GM21367 (cell line): ENCODE results near the gene PDE6G.

ENCODE experiments used
- ATAC-seq: cut with Tn5 transposase; IDR thresholded peaks from one replicate; pipeline ENCODE4 v1.9.1; 2021; ENCODE audit not compliant: unreplicated experiment

PDE6G gene

DNA sequence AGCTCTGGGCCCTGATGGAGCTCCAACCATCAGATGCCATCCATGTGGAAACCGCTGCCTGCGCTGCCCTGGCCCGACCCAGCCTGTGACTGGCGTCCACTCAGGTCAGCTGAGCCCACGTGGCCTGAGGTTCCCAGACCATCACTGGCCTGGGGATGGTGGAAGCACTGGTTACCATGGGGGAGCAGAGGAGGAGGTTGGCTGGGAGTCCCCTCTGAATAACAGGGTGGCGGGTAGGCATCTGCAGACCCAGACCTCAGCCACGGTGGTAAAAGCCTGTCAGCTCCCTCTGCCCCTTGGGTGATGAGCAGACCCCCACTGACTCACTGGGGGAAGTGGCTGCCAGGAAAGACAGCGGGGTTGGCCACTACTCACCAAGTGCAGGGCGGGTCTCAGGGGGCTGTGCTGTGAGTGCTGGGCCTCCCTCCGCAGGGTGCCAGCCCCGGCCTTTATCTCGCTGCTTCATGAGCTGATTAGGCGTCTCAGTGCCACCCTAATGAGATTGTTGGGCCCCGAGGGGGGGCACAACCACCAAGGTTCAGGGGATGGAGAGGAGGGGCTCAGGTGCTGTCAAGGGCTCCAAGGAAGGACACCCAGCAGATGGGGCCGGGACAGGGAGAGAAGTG is at the start of gene PDE6G:
TSS of gene PDE6G (minus strand) at position 425 of the 626 bp plus-strand sequence. CDS start 3,237 bp downstream, outside the sequence.
- ATAC-seq = no peak

DNA sequence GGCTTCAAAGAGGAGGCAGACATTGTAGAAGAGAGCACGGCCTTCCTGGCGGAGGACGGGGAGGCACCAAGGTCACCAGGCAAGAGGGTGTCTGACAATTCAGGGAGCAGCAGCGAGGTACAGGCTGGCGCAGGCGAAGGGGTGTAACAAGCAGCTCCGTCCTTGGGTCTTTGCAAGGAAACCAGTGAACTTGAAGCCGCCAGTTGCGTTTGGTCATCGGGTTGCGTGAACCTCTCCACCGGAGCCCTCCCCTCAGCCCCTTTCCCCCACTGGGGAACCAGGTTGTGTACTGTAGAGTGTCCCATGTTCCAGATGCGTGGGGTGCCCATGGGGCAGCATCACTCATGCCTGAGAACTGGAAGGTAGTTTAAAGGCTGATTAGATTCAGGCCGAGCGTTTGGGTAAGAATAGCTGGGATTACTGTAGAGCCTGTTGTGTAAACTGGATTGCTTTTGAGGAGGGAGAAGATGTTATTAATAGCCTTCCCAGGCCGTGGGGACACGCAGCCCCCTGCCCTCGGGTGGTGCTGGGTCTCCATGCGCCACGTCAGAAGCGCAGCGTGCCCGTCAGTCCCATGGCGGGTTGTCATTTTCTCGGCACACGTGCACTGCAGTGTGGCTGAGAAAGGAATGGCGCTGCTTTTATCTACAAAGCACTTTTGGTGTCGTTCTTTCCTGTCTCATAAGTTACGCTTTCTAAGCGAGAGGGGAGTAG is 49.3 kb upstream of the PDE6G start:
- no peak for ATAC-seq

DNA sequence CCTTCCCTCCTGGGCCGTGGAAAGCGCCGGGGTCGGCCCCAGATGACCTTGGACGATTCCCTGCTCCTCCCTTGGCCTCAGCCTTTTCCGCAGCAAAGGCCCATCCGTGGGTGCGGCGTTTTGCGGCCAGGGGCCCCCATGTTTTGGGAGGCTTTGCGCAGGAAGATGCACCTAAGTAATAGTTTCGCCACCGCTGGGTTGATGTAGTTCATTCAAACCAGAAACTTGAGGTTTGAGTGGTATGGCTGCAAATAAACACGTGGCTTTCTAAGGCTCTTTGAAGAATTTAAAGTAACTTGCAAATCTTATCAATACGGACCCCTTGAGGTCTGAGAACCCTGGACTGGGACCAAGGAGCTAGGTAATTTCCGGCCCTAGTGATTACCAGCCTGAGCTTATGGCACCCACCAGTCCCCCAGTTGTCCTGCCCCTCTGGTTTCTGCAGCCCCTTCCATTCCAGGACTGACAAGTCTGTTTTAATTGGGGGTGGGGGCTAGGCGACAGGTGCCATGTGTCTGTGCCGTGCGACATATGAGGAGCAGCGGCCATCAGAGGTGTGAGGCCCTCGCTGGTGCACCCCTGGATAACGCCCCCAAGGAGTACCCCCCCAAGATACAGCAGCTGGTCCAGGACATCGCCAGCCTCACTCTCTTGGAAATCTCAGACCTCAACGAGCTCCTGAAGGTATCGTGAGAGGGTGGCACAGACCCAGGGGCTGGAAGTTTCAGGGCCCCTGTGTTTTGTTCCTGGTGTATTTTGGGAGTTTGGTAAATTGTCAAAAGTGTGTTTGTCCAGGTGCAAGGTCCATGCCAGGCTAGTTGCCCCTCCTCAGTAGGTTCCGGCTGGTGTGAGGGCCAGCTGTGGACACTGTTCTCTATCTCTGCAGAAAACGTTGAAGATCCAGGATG is 47.7 kb upstream of the PDE6G start:
- no peak for ATAC-seq

DNA sequence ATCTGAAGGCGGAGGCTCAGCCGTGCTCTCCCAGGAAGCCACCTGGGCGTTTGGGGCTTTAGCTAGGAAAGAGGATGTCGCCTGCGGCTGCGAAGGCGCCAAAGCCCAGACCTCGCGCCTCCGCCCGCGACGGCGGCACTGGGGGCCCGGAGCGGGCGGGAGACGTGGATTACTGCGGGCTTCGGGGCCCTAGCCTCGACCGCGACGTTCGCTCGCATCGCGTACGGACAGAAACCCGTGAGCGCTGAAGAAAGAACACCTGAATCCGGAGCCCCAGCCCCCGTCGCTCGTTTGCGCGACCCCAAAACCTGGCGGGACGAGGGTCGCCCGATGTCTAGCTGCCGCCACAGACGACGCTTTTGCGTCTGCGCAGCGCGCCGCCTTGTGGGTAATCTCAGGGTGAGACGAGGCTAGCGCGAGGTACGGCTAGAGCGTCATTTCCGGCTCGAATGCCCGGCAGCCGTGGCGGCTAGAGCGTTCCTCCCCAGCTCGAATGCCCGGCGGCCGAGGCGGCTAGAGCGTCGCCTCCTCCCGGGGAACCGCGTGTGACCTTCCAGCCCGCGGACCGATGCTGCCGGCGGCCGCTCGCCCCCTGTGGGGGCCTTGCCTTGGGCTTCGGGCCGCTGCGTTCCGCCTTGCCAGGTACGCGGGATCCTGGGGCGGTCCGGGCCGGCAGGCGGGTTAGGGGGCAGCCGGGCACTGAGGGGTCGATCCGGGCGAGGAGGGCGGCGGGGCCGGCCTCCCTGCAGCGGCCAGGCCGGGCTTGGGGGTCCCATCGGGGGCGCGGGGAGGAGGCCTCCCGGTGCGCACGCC is 46.8 kb upstream of the PDE6G start, which contains the start of gene MRPL12:
TSS of gene MRPL12 (plus strand) at position 434 of the 813 bp plus-strand sequence. CDS start at position 569, 135 bp downstream.
- peak; percentile 67 for ATAC-seq

DNA sequence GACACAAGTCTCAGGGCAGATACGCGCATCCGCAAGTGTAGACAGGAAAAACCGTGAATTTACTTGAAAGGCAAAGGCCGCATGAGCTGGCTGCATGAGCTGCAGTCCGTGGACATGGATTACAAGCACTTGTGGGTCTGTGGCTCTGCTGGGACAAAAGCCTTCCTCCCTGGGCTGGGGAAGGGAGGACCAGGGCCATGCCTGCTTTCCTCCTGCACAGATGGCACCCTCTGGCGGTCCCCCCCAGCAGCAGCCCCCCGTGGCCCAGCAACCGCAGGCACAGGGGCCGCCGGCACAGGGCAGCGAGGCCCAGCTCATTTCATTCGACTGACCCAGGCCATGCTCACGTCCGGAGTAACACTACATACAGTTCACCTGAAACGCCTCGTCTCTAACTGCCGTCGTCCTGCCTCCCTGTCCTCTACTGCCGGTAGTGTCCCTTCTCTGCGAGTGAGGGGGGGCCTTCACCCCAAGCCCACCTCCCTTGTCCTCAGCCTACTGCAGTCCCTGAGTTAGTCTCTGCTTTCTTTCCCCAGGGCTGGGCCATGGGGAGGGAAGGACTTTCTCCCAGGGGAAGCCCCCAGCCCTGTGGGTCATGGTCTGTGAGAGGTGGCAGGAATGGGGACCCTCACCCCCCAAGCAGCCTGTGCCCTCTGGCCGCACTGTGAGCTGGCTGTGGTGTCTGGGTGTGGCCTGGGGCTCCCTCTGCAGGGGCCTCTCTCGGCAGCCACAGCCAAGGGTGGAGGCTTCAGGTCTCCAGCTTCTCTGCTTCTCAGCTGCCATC is 45.1 kb upstream of the PDE6G start:
- no peak for ATAC-seq

DNA sequence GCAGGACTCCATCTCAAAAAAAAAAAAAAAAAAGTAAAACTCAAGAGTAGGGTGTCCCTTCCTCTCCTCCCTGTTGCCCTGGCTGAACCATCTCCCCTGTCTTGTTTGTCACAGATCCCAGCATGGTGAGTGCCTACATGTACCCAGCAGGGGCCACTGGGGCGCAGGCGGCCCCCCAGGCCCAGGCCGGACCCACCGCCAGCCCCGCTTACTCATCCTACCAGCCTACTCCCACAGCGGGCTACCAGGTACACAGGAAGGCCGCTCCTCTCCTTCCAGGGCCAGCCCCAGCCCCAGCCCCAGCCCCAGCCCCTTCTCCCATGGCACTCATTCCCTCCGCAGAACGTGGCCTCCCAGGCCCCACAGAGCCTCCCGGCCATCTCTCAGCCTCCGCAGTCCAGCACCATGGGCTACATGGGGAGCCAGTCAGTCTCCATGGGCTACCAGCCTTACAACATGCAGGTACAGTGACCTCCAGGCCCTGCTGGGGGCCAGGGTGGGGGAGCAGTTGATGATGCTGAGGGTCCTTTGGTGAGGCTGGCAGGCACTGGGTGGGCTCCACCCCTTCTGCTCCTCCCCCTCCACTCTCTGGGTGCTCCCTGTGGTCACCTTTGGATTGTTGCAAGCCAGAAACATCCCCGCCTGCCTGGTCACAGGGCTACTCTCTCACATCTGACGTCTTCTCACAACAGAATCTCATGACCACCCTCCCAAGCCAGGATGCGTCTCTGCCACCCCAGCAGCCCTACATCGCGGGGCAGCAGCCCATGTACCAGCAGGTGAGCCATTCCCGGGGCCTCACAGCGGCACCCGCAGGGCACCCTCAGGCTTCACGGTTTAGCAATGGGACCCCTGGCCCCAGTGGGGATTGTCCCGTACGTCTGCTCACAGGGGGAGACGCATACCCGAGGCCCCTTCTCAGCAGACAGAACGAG is 44.3 kb upstream of the PDE6G start:
- no peak for ATAC-seq

DNA sequence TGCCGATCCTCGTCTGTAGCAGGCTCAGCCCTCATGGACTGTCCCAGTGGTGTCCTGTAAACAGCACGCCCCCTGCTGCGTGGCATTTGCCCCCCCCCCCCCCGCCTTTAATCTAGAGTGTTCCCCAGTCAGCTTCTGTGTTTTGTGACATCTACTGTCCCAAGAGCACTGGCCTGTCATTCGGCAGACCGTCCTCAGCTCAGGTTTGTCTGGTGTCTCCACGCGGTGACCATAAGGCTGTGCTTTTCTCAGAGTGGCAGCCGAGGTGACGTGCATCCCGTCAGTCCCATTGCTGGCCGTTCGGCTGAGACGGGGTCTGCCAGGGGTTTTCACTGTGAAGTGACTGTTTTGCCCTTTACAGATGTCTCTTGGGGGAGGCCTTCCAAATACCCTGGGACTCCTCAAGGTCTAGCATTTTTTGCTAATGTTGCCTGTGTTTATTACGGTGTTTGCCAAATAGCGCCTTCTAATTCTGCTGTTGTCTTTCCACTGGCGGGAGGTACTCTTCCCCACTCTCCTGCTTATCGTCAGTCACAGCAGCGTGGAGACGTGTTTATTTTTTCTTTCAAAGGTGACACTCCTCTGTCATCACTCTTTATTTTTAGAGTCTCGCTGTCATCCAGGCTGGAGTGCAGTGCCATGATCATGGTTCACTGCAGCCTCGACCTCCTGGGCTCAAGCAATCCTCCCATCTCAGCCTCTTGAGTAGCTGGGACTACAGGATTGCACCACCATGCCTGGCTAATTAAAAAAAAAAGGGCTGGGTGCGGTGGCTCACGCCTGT is 41.1 kb upstream of the PDE6G start:
- ATAC-seq = no peak

DNA sequence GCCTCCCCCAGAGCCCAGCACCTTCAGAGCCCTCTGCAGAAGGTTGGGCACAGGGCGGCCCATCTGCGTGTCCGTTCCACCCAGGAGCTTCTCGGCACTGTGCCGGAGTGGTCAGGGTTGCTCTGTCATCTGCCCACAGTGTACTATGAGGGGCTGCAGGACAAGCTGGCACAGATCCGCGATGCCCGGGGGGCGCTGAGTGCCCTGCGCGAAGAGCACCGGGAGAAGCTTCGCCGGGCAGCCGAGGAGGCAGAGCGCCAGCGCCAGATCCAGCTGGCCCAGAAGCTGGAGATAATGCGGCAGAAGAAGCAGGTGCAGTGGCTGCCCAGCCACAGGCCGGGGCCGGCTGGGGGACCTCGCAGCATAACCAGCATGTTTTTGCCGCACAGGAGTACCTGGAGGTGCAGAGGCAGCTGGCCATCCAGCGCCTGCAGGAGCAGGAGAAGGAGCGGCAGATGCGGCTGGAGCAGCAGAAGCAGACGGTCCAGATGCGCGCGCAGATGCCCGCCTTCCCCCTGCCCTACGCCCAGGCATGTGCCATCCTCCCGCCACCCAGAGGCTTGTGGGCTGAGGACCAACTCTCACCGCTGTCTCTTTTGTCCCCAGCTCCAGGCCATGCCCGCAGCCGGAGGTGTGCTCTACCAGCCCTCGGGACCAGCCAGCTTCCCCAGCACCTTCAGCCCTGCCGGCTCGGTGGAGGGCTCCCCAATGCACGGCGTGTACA is 40.0 kb upstream of the PDE6G start:
- no peak for ATAC-seq

DNA sequence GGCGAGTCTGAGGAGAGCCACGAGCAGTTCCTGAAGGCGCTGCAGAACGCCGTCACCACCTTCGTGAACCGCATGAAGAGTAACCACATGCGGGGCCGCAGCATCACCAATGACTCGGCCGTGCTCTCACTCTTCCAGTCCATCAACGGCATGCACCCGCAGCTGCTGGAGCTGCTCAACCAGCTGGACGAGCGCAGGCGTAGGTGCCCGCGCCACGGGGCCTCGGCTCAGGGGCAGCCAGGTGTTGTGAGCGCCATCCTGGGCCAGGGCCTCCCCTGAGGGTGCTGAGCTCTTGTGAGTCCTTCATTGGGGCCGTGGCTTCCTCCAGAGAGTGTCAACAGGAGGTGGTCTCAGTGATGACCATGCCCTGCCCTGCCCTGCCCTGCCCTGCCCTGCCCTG is 39.5 kb upstream of the PDE6G start:
- ATAC-seq = no peak

DNA sequence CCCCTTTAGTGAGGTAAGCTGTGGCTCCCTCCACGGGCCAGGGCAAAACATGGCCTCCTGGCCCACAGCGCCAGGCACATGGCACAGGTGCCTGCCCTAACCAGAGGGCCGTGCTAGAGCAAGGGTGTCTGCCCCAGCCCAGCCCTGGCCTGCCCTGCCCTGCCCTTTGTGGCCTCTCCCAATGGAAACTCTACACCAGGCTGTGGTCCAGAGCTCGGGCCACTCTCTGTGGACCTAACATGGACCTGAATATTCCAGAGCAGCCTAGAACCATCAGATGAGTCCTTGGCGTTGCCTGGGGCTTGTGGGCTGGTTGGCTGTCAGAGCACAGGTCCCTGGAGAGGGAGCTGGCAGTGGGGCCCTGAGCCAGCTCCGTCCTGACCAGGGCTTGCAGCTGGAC is 38.9 kb upstream of the PDE6G start:
- ATAC-seq = no peak

DNA sequence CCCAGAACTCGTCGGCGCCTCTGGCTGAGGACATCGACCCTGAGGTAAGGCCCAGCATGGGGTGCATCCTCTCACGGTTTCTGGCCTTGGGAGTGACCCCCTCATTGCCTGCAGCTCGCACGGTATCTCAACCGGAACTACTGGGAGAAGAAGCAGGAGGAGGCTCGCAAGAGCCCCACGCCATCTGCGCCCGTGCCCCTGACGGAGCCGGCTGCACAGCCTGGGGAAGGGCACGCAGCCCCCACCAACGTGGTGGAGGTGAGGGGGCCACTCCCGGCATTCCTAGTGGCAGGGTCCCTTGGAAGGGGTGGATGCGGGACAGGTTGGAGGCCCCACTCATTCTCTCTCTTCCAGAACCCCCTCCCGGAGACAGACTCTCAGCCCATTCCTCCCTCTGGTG is 38.5 kb upstream of the PDE6G start:
- no peak for ATAC-seq

DNA sequence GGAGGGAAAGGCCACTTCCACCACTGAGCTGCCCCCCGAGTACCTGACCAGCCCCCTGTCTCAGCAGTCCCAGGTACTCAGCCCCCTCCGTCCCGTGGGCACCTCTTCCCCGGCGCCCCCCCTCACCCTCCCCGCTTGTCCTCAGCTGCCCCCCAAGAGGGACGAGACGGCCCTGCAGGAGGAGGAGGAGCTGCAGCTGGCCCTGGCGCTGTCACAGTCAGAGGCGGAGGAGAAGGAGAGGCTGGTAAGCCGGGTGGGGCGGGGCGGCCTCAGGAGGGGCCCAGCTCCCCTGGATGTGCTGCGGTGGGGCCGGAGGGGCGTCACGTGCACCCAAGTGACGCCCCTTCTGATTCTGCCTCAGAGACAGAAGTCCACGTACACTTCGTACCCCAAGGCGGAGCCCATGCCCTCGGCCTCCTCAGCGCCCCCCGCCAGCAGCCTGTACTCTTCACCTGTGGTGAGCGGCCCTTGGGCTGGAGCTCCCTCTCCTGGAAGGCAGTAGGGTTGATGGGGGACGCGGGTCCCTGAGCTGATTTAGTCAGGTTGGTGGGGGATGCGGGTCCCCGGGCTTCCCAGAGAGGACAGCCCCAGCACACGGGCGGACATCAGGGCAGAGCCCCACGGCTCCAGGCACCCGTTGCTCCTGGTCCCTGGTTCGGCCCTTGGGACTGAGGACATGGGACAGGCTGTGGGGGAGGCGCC is 37.3 kb upstream of the PDE6G start:
- no peak for ATAC-seq

DNA sequence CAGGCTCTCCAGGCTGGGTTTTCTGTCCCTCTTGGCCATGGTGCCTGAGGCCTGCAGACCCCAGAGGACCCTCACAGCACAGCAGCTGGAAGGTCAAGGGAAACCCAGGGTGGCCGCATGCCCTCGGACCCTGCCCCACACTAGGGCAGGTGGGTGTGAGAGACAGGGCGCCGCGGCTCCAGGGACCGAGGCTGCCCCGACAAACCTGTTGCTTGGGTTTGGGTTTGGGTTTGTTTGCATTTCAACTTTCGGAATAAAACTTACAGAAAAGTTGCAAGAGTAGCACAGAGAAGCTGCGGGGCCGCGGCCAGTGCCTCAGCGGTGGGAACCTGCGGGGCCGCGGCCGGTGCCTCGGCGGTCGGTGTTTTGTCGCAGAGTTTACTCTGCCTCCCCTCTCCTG is 35.3 kb upstream of the PDE6G start:
- ATAC-seq = no peak

DNA sequence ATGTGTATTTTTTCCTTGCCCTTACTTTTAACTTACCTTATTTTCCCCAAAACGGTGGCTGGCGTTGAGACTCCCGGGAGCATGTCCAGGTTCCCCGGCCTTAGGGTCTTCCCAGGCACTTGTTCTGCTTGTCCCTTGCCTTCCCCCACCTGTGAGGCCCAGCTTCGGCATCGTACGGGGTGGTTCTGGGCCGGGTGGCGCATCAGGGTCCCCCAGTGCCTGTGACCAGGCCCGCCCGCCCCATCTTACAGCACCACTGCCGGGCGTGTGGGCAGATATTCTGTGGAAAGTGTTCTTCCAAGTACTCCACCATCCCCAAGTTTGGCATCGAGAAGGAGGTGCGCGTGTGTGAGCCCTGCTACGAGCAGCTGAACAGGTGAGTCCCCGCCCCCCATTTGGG is 34.9 kb upstream of the PDE6G start:
- no peak for ATAC-seq

DNA sequence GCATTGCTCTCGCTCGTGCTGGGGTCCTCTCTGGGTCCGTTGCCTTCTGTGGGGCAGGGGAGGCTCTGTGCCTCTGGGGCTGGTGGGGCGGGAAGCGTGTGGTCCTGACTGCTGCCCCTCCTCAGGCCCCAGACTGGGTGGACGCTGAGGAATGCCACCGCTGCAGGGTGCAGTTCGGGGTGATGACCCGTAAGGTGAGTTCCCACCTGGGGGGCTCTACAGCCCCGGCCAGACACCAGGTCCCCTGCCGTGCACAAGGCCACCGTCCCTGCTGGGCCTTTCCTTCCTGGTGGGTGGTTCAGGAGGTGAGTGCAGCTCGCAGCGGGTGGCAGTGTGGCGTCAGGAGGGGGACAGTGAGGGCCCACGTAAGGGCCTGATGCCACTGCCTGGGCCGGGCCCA is 34.2 kb upstream of the PDE6G start:
- ATAC-seq = no peak

DNA sequence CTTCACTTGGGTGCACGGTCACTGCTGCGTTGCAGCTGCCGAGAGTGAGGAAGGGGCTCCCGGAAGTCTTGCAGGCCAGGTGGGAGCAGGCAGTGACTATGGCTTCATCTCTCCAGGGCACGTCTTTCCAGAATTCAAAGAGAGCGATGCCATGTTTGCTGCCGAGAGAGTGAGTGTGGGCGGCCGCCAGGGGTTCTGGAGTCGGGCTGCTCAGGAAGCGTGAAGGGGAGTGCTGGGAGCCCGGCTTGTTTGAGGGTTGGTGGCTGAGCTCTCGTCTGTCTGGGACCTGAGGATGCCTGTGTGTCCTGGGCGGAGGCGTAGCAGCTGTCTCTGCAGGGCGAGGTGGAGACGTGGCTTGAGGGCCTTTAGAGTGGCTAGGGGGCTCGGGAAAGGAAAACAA is 33.7 kb upstream of the PDE6G start:
- ATAC-seq = no peak

DNA sequence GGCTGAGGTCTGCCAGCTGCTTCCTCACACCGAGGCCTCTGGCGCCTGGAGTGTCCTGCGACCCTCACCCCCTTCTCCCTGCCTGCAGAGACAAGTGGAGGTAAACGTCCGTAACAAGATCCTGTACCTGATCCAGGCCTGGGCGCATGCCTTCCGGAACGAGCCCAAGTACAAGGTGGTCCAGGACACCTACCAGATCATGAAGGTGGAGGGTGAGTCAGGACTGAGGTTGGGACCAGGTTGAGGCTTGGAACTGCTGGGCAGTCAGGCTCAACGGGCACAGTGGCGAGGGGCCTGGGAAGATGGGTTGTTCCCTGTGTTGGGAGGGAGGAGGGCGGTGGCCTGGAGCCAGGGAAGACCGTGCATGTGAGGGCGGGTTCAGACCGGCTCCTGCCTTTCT is 32.3 kb upstream of the PDE6G start:
- ATAC-seq = no peak
